ENCODE measurements around the gene RBPJ.

RBPJ gene

GRCh38 chr4:26424153-26424552 lies 103.3 kb downstream of the RBPJ start:
- no peak for DNase-seq

DNA sequence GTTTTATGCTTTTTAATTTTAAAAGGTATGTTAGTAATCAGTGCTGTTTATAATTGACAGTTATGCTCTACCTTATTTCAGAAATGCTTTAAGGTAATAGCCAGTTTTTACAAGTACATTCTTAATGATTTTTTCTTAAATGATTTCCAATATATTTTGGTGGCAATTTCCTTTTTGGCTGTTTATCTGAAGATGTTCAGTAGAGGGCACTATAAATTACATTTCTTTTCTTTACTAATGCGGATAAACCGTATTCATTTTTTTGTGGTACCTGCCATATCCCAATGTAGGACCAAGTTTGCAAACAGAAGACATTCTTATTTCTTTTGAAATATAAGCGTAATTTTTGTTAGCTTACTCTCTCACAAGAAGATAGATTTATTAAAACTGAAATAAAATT lies 104.0 kb downstream of the RBPJ start:
- DNase-seq = no peak

DNA sequence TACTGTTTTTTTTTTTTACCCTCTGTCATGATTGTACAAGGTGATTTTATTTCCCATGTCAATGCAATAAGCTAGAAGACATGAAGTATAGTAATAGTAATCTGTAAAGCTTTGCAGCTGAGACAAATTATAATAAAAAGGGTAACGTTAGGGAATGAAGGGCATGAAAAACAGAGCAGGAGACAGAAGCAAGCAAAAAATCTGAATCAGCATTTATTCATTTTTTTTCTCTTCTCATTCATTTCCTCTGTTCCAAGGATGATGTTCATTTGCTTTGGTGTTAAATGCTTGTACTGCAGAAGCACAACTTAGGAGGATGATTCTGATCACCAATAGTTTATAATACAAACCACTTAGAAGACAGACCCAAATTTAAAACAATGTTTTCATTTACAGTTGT lies 105.1 kb downstream of the RBPJ start:
- DNase-seq = no peak

- no peak for DNase-seq
Observed at GRCh38 chr4:26426892-26427291, 106.1 kb downstream of the RBPJ start.

DNA sequence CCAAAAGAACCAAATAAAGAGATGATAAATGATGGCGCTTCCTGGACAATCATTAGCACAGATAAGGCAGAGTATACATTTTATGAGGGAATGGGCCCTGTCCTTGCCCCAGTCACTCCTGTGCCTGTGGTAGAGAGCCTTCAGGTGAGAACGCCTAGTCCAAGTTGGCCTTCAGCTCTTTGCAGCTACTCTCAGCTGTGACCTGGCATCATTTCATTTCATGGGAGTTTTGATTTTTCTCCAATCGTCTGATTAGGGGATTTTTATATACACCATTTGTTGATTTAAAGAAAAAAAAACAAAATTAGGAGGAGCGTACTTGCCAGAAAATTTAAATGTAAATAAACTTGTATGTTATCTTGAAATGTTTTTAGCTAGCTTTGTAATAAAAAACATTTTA lies 109.1 kb downstream of the RBPJ start:
- DNase-seq = no peak

DNA sequence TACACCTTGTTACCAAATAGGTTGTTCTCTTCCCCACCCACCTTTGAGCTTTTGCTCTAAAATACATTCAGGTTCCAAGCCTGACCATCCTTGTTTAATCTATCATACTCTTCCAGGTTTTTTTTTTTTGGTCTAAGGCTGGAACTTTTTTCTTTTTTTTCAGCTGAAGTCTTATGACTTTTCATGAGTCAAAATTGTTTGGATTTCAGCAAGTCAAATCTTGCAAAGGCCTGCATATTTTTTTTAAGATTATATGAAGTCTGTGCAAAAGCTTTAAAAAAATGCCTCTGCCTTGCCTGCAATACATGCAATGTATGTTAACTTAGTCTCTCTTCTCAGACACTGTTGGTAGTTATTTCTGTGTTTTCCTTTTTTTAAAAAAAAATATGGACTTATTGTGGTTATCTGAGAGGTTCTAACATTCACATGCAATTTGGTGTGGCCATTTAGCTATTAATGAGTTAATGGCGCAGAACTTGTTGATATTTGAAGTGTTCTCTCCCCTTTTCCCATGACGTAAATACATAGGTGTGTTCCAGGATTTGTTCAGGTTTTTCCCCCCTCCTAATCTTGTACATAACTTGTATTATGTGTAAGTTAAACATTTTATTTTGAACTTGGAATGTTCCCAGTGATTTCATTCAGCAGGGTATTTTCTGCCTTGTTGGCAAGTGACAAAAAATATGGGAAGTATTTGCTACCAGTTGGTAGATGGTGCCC lies 110.8 kb downstream of the RBPJ start:
- DNase-seq = no peak

DNA sequence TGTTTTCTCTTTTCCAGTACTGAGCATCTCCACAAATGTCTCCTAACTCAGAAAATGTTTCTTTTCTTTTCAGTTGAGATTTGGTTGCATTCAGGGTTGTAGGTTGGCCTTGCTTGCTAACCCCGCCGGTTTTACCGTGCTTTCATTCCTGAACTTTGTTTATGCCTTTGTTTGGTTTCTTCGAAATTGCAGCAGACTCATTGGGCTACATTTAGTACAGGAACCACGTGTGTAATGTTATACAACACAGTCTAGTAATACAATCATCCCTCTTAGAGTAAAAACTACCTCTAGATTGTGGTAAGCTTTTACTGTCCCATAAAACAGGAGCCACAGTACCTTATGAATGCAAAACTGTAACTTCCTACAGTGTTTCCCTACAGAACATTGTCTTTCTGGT lies 111.6 kb downstream of the RBPJ start:
- DNase-seq = no peak

GRCh38 chr4:26433556-26433955 lies 112.7 kb downstream of the RBPJ start:
- DNase-seq = no peak

- DNase-seq = no peak
Observed at GRCh38 chr4:26434030-26434639, 113.3 kb downstream of the RBPJ start.

GRCh38 chr4:26441102-26441501 lies 120.3 kb downstream of the RBPJ start:
- DNase-seq = no peak

DNA sequence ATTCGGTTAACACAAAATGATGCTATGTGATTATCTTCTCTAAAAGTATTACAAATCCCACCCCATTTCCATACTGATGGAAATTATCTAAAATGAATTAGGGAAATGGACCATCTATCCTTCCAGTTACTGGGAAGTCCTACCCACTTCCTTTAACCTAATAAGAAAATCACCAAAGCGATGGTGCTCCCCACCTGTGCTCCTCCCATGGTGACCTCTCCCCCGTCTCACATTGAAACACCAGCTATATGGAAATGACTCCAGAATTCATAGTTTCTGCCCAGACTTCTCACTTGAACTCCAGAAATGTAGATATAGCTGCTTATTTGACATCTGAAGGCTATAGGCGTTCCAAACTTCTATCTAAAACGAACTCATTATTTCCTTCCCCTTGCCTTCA lies 121.0 kb downstream of the RBPJ start:
- DNase-seq = no peak

DNA sequence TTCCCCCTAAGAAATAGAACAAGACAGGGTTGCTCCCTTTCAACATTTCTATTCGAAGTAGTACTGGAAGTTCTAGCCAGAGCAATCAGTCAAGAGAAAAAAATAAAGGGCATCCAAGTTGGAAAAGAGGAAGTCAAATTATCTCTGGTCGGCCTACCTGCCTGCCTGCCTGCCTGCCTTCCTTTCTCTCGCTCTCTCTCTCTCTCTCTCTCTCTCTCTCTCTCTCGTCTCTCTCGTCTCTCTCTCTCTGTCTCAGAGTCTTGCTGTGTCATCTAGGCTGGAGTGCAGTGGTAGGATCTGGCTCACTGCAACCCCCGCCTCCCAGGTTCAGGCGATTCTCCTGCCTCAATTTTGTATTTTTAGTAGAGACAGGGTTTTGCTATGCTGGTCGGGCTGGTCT lies 126.6 kb downstream of the RBPJ start:
- no peak for DNase-seq

- no peak for DNase-seq
Observed at GRCh38 chr4:26450418-26450817, 129.6 kb downstream of the RBPJ start.

DNA sequence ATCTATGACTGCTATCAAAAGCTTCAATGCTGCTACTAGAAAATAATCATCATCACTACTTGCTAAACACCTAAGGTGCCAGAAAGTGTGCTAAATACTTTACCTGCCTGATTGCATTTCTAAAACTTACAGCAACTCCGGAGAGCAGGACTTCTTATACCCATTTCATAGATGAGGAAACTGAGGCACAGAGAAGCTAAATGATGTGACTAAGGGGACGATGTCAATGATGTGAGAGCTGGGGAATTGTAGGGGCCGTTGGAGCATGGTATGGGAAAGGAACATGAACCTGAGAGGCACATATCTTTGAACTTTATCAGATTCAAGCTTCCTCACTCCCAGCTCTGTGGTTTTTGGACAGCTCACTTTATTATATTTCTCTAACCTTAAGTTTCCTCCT lies 130.8 kb downstream of the RBPJ start:
- no peak for DNase-seq

DNA sequence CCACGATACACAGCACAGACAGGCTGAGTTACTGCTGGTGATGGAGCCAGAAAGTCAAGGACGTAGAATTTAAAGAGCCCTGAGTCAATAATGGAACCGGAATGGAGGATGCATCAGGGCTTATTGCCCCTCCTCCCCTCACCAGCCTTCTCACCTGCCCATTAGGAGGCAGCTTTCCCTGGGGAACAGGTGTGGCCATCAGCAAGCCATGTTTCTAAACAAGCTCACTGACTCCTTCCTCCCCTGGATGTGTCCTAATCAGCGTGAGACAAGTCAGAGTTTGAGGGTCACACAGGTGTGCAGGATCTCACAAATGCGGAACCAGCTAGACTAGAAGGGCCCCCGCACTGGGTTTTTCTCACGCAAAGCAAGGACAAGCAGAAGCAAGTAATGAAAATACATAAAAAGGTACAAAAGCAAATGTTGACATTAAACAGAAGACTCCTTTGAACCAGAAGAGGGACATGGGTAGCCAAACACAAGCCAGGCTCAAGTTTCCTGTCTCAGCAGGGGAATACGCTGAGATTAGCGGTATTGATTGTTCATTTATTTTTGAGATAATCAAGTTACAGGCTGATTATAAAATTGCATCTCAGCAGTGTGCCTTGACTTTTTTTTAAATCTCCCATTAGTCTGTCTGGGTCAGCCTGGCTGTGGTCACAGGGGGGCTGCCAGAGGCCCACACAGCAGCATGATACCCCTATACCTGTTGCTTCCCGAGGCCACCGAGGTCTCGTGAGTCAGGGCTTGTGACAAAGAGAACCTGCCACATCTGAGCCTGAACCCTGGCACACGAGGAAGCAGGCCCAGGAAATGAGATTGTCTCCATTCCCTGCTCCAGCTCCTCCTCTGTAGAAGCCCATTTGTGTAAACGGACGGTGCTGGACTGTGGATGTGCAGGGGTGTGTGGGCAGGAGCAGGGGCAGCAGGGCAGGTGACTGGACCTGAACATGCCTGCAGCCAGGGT lies 132.0 kb downstream of the RBPJ start:
- DNase-seq = no peak

- no peak for DNase-seq
Observed at GRCh38 chr4:26454961-26455360, 134.1 kb downstream of the RBPJ start.

- DNase-seq = no peak
Observed at GRCh38 chr4:26455571-26455970, 134.8 kb downstream of the RBPJ start.

GRCh38 chr4:26457412-26457811 lies 136.6 kb downstream of the RBPJ start:
- no peak for DNase-seq

DNA sequence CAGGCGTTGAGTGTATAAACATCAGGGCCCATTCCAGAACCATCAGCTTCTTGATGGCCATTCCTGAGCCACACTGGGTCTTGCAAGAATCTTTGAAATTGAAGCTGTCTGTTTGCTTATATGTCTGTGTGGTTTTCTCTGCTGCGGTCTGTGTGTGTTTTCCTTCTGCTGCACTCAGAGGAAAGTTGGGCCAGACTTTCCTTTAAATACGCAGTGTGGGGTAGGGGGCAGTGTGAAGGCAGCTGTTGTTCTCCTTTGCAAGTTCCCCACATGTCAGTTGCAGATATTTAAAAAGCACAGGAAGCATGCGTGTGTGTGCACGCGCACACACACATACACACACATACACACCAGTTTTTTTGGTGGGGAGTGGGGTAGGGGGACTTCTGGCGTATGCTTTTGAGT lies 137.3 kb downstream of the RBPJ start:
- DNase-seq = no peak

DNA sequence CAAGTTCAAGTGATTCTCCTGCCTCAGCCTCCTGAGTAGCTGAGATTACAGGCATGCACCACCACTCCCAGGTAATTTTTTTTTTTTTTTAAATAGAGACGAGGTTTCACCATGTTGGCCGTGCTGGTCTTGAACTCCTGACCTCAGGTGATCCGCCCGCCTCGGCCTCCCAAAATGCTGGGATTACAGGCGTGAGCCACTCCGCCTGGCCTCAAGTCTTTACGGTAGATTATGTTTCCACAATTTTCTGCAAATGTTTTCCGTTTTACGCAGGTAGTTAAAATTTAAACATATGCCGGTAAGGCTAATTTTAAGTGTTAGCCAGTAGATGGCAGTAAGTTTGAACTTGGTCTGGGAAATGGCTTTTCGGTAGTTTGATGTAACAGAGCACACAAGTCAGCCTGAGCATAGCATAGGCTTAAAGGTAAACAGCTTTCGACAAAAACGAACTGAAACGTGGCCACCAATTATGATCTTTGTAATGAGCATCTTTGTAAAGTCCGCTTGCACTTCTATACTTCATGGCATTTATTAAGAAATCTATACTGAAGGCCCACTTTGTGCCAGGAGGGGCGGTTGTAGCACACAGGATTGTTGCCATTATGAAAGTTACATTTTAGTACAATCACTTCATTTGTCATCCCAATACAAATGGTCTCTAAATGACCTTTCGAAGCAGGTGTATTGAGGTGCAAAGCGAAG lies 138.4 kb downstream of the RBPJ start:
- DNase-seq = peak; percentile 24 to 45

DNA sequence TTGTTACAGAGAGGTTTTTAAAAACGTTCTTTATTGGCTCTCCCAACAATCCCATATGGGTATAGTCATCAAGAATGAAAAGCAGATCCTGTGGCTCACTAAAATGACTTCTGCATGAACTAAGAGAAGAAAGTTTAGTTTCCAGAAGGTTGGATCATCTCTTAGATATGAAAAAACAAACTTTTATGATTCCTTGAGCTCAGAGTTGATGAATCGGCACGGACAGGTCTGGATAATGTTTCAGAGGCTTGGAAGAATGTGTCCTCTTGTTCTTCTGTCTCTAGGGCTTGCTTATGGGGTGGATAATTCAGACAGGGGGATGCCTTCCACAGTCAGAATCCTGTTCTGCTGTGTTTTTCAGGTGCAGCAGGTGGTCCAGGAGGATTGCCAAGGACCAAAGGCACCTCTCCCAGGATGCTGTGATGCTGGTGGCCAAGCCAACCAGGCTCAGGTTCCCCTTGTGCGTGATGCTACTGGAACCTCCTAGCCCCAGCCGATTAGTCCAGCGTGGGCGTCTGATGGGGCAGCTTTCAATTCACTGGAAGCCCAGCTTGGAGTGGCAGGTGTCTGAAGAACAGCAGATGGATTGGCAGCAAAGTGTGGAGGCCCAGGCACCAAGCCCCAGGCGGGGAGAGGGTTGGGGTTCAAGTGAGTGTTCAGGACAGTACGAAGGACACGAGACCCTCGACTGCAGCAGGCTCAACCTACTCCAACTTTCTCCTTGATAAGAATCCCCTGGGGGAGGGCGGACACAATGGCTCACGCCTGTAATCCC lies 139.1 kb downstream of the RBPJ start:
- no peak for DNase-seq

GRCh38 chr4:26462874-26463273 lies 142.1 kb downstream of the RBPJ start:
- no peak for DNase-seq
